ENCODE data around the gene GAN.

GRCh38 chr16:81397058-81397878 is 82.5 kb downstream of the GAN start:
- TF ChIP-seq CTCF (conservative IDR thresholded peaks at IDR 0.05; ENCODE audit: low read depth, low read length) (no peak), EZH2 (IDR thresholded peaks at IDR 0.05; ENCODE audit: low read length, unreplicated experiment) (no peak)
